Heart right ventricle (tissue), 16 donors: ENCODE results near the gene RMDN2. TPM values are rescaled to one million over a fixed set of nuclear protein-coding genes. Genes with fewer than 3 reads are reported as not detected.

Source experiments
- ATAC-seq, 8 donors: fragments of 200-7000 bp; cut with Tn5 transposase; one replicate each; pipeline ENCODE4 v1.9.1; 2020; ENCODE audit warnings: mild to moderate bottlenecking in 8 of 8, moderate library complexity in 8 of 8, moderate number of reproducible peaks in 1 of 8
- DNase-seq, 2 donors: peaks; one replicate each; pipeline ENCODE4 v3.0.0-alpha.2; 2020
- H3K27ac ChIP-seq, 10 donors: fragments of 200-600 bp; sonication (generic) in 2 of 10; one replicate each; pipeline versions ENCODE4 v1.5.0 to v1.8.0; 2020 to 2022; ENCODE audit warnings: mild to moderate bottlenecking in 3 of 10
- H3K27me3 ChIP-seq, 7 donors: fragments of 200-600 bp; one replicate each; pipeline ENCODE4 v1.8.0; 2021 to 2022; ENCODE audit warnings: mild to moderate bottlenecking in 2 of 7
- H3K36me3 ChIP-seq, 9 donors: fragments of 200-600 bp; sonication (generic) in 1 of 9; one replicate each; pipeline versions ENCODE4 v1.5.0 to v1.8.0; 2020 to 2022; ENCODE audit warnings: mild to moderate bottlenecking in 2 of 9
- H3K4me1 ChIP-seq, 9 donors: fragments of 200-600 bp; sonication (generic) in 1 of 9; one replicate each; pipeline versions ENCODE4 v1.5.0 to v1.8.0; 2020 to 2022; ENCODE audit warnings: mild to moderate bottlenecking in 4 of 9
- H3K4me3 ChIP-seq, 10 donors: fragments of 200-600 bp; sonication (generic) in 2 of 10; one replicate each; pipeline versions ENCODE4 v1.5.0 to v1.8.0; 2020 to 2022; ENCODE audit warnings: mild to moderate bottlenecking in 7 of 10, moderate library complexity in 2 of 10
- H3K9me3 ChIP-seq, 11 donors: fragments of 200-600 bp in 10 of 11; sonication (generic) in 2 of 11; one replicate each; pipeline versions ENCODE4 v1.5.0 to v1.8.0; 2013 to 2022; ENCODE audit warnings: mild to moderate bottlenecking in 2 of 11, control low read depth in 1 of 11, moderate library complexity in 1 of 11
- WGBS, 2 donors: extraction: QIAGEN DNeasy Blood & Tissue Kit; methylation state at CpG; one replicate each; pipeline ENCODE4 v1.1.7; 2013; ENCODE audit warnings: inconsistent platforms in 1 of 2; 5-methylcytosine and 5-hydroxymethylcytosine counted together
- intact Hi-C, 10 donors: fragments of 100-400 bp; cut with DNase I; formaldehyde crosslinking; loops; one replicate each; pipeline versions ENCODE4 v1.11.1 to v1.14.2; 2022
- polyA plus RNA-seq, 2 donors: library from polyadenylated mRNA; stranded (reverse); fragments of 200-250 nt; gene quantifications; one replicate each; pipeline ENCODE4 v1.2.3, GENCODE V29; 2013
- total RNA-seq, 10 donors: library from RNA; stranded (reverse); fragmentation: NEBNext Ultra II Directional in 3 of 10; extraction: Animal tissue kit (Norgen Biotek cat#: 25700) in 3 of 10; gene quantifications; one replicate each; pipeline versions ENCODE4 v1.2.1 to v1.2.4, GENCODE V29; 2021 to 2023
- TF ChIP-seq, protein P1 (sequence below), 9 donors: fragments of 200-600 bp; sonication (generic) in 2 of 9; IDR thresholded peaks; one replicate each; pipeline versions ENCODE4 v1.5.0 to v1.8.0; 2021 to 2022; ENCODE audit warnings: antibody characterized with exemption in 9 of 9, mild to moderate bottlenecking in 5 of 9, moderate library complexity in 1 of 9
- donor health status: Arrhythmogenic right ventricular cardiomyopathy.
- donor health status: ischemic (EF 13 %, LVEDD 7.1; RV severe dilation, severe dysfunction).
- donor health status: healthy with polysubstance abuse.
- donor health status: DM: no; HTN: yes; CAD: no.
- donor health status: DM: no; HTN: no; CAD: no.
- donor health status: ischemic (EF 25% LVEDD 6.9; RV normal size, moderate dysfunction).
- donor health status: ischemic (EF 25% LVEDD 5.7; RV mildly dilated, moderate dysfunction).
- donor health status: healthy.
- donor health status: DM: yes; HTN: yes; CAD: no.
- donor health status: Ischemic cardiomyopathy.
- donor health status: ischemic (EF 35%, LVEDD 5.7; RV mildly dilated, moderate dysfunction).
- donor health status: nonischemic (EF 11% LVEDD 7.7; RV severe dilation, severe dysfunction).
- donor health status: DM: yes; HTN: yes; CAD: no.
- donor health status: PGD.
- donor health status: ischemic (EF 29% LVEDD 5.4; RV normal size, mild dysfunction).
- donor health status: nonischemic (EF 23%, LVEDD 6.1; RV moderate dilation, normal function).

The RMDN2 gene
- total and polyA plus RNA-seq, 12 donors = 2.5 to 8.5 (median 4.9) TPM

DNA sequence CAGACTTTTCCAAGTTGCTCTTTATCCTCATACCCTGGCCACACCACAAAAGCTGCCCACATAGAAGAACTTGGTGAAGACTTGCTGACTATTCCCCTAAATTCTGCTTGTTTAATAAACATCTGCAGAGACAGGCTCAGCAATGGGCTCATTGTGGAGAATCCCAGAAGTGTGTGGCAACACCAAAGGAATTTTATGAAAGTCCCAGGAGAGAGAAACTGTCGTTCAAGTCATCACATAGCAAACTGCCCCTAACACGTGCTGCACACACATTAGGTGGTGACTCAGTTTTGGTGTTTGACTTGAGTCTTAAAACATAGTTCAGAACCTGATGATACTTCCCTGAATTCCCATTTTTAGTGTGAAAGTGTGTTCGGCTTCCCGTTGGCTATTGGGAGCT lies 112.2 kb downstream of the RMDN2 start:
- Histone ChIP-seq H3K4me3 (peak overlapping the region in 3 of 10 donors; percentile 26 to 42 (median 41)), H3K27ac (peak overlapping the region in 3 of 10 donors; percentile 48 to 65 (median 59))

DNA sequence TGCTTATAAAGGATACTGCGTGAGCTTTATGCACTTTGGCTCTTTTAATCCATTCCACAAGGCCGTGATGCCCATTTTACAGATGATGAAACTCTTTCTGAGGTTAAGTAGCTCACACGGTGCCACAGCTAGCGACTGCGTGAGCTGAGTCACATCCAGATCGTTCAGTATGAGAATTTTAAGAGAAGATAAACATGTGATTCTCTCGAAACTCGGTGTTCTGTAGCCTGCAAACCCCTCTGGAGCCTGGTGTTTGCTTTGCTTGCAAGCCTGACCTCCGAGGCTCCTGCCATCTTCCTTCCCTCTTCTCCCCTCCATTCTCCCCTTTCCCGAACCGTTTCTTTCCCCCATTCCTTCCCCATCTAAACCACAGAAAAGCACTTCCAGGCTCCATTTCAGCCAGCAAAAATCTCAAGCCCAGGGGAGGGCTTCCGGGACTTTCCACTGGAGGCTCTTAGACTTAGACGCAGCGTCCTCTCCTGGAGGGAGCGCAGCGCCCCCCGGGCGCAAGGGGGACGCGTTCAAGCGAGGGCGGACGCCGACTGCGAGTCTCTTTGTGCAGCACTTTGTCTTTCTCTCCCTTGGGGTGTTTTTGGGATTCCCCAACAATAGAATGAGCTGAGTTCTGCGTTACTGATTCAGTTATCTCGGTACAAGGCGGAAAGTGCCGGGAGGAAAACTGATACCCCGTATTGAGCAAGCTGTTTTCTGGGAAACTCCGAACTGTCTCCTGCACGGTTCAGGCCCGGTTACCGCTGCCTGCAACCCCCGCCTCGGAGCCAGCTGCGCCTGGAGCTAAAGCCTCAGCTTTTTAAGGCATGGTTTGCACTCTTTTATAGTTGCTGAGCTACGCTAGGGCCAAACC lies 112.9 kb downstream of the RMDN2 start:
- Histone ChIP-seq H3K27me3 (peaks cover 0 to 50% (median 23%) of the 10 kb centered on the region in 7 donors), H3K27ac (peak overlapping the region in 8 of 10 donors; percentile 25 to 65 (median 56)), H3K9me3 (peaks cover 0 to 15% (median 0%) of the 10 kb centered on the region in 11 donors), H3K4me3 (peak overlapping the region in 9 of 10 donors; percentile 16 to 48 (median 41)), H3K4me1 (peaks cover 0 to 15% (median 10%) of the 10 kb centered on the region in 9 donors), H3K36me3 (no peaks in the 10 kb centered on the region)
- DNase-seq = peak; percentile 24 to 39
- intact Hi-C loops = no loop called here
- peak; percentile 69 to 94 (median 90) for ATAC-seq
- TF ChIP-seq, protein P1, sequence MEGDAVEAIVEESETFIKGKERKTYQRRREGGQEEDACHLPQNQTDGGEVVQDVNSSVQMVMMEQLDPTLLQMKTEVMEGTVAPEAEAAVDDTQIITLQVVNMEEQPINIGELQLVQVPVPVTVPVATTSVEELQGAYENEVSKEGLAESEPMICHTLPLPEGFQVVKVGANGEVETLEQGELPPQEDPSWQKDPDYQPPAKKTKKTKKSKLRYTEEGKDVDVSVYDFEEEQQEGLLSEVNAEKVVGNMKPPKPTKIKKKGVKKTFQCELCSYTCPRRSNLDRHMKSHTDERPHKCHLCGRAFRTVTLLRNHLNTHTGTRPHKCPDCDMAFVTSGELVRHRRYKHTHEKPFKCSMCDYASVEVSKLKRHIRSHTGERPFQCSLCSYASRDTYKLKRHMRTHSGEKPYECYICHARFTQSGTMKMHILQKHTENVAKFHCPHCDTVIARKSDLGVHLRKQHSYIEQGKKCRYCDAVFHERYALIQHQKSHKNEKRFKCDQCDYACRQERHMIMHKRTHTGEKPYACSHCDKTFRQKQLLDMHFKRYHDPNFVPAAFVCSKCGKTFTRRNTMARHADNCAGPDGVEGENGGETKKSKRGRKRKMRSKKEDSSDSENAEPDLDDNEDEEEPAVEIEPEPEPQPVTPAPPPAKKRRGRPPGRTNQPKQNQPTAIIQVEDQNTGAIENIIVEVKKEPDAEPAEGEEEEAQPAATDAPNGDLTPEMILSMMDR (IDR thresholded peaks at IDR 0.05) = peak in 7 of 9 donors; percentile 19 to 62 (median 40)
- WGBS, 2 donors = 15 to 18% methylated on average over 38 of the region's 38 CpGs

More for the DNA sequence above, 112.2 kb downstream of the RMDN2 start:
- TF ChIP-seq, protein P1 (IDR thresholded peaks at IDR 0.05) = no peak
- ATAC-seq = peak in 1 of 8 donors; percentile 14
- no peak for DNase-seq
- 87 to 88% methylated on average over 4 of the region's 4 CpGs for WGBS, 2 donors
- Histone ChIP-seq H3K36me3 (no peaks in the 10 kb centered on the region), H3K27me3 (peaks cover 0 to 50% (median 23%) of the 10 kb centered on the region in 7 donors), H3K4me1 (peaks cover 0 to 15% (median 10%) of the 10 kb centered on the region in 9 donors), H3K9me3 (peaks cover 0 to 9% (median 0%) of the 10 kb centered on the region in 11 donors)
- intact Hi-C loops = no loop called here

DNA sequence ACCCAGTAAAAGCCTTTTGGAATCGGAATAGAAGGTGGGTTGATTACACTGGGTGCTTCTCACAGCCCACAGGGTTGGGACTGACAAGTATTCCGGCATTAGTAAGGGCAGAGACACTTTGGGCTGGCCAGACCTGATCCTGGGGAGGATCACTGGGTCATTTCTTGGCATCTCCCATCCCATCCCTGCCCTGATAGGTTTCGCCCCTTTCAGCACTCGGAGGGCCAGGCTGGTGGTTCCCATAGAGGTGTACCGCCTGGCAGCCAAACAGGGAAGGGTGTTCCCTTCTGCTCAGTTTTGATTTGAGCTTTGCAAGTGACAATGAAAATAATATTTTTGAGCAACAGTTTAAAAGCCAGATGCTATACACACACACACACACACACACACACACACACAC lies 113.6 kb downstream of the RMDN2 start:
- peak overlapping the region in 7 of 10 donors; percentile 26 to 48 (median 42) for H3K4me3 ChIP-seq
- H3K36me3 ChIP-seq = no peaks in the 10 kb centered on the region
- peaks cover 0 to 15% (median 10%) of the 10 kb centered on the region in 9 donors for H3K4me1 ChIP-seq
- peak overlapping the region in 7 of 10 donors; percentile 42 to 65 (median 58) for H3K27ac ChIP-seq
- DNase-seq (no peak), ATAC-seq (peak in 5 of 8 donors; percentile 2 to 37 (median 34))
- H3K27me3 ChIP-seq = peaks cover 0 to 50% (median 23%) of the 10 kb centered on the region in 7 donors
- intact Hi-C loops = no loop called here
- 76 to 86% methylated on average over 5 of the region's 5 CpGs for WGBS, 2 donors
- TF ChIP-seq, protein P1 (IDR thresholded peaks at IDR 0.05) = no peak
- peaks cover 0 to 16% (median 0%) of the 10 kb centered on the region in 11 donors for H3K9me3 ChIP-seq

DNA sequence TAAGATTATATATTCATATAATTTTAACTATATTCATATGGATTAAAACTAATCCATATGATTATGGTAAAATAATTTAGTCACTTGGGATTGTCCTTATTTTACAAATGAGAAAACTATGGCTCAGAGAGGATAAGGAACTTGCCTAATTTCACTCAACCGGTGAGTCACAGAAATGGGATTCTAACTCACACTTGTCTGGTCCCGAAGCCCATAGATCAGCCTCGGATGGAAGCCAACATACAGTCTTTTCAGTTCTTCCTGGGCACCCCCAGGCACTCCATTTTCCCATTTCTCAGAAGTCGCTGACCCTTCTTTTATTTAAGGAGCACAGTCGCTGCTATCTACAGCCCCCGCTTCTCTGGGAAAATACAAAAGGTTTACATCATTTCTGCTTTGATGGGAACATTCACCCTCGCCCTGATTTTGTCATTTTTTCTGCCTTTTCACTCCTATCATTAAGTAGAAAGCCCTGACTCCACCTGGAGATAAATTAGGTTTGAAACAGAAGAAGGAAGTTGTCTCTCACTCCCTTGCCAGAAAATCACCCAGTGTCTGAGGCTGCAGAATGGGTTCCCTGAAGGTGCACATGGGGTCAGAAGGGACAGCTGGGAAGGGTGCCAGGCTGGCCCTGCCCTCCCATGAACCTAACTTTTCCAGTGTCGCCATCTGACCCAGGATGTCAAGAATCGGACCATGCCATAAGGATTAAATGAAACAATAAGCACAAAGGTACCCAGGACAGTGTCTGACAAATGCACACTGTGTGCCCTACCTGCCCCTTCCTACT lies 114.2 kb downstream of the RMDN2 start:
- Histone ChIP-seq H3K9me3 (peaks cover 0 to 16% (median 0%) of the 10 kb centered on the region in 11 donors), H3K36me3 (no peaks in the 10 kb centered on the region), H3K27me3 (peaks cover 0 to 50% (median 19%) of the 10 kb centered on the region in 7 donors), H3K27ac (no peak overlapping the region), H3K4me3 (no peak overlapping the region), H3K4me1 (peaks cover 0 to 15% (median 10%) of the 10 kb centered on the region in 9 donors)
- DNase-seq (no peak), ATAC-seq (no peak)
- intact Hi-C loops = no loop called here
- TF ChIP-seq, protein P1 (IDR thresholded peaks at IDR 0.05) = no peak
- WGBS, 2 donors = 78 to 92% methylated on average over 9 of the region's 9 CpGs
